GM12873 (cell line): ENCODE data around the gene DDTL.
"Not testable (repeated sequence)": the region's sequence is repeated elsewhere in the genome, so short reads cannot be mapped to it uniquely, and the experiment has no call there.

ENCODE experiments used
- CTCF ChIP-seq: IDR thresholded peaks from 2 replicates; pipeline ENCODE4 v1.5.1; 2012; ENCODE audit warnings: low read depth, mild to moderate bottlenecking, moderate library complexity, low read length, control low read depth; ENCODE audit not compliant: insufficient read depth; ENCODE audit errors: missing control alignments

The DDTL gene

GRCh38 chr22:23961084-23961771 lies 5.5 kb upstream of the DDTL start, which contains the start of gene GSTT2B:
TSS of gene GSTT2B (minus strand) at chr22:23961195. CDS start at chr22:23961131, 64 bp downstream.
- not testable (repeated sequence) for TF ChIP-seq CTCF

GRCh38 chr22:23969071-23969470 lies 2.4 kb downstream of the DDTL start:
- TF ChIP-seq CTCF = no peak

- TF ChIP-seq CTCF = no peak
These were observed 3.5 kb downstream of the DDTL start for GRCh38 chr22:23970201-23970641.

GRCh38 chr22:23970816-23971486 lies 4.3 kb downstream of the DDTL start:
- no peak for TF ChIP-seq CTCF

- not testable (repeated sequence) for TF ChIP-seq CTCF
These were observed 7.7 kb downstream of the DDTL start, which contains the start of gene DDT for GRCh38 chr22:23974345-23974744. TSS of gene DDT (minus strand) at chr22:23974441. CDS start at chr22:23974414, 27 bp downstream.

- not testable (repeated sequence) for TF ChIP-seq CTCF
These were observed 13.0 kb downstream of the DDTL start, which contains the start of gene GSTT2 for GRCh38 chr22:23979557-23980240. TSS of gene GSTT2 (plus strand) at chr22:23980134.

- peak; percentile 70 for TF ChIP-seq CTCF
These were observed 17.7 kb downstream of the DDTL start for GRCh38 chr22:23984430-23984829.
